ENCODE data around the gene WWC2.

GRCh38 chr4:183165376-183165775, 66.3 kb downstream of the WWC2 start:
- TF ChIP-seq ZNF660 (tag by site-specific recombination; IDR thresholded peaks at IDR 0.05) (no peak), CTCF (tag by site-specific recombination; IDR thresholded peaks at IDR 0.05) (no peak), ZBTB49 (tag by site-specific recombination; IDR thresholded peaks at IDR 0.05; ENCODE audit: low read depth) (no peak), PBX3 (CRISPR knock-in tag; IDR thresholded peaks at IDR 0.05) (no peak), YY1 (tag by site-specific recombination; IDR thresholded peaks at IDR 0.05) (no peak)
